ENCODE results near the gene SYT9. TPM values are rescaled to one million over a fixed set of nuclear protein-coding genes. Genes with fewer than 3 reads are reported as not detected.

The SYT9 gene
- 1 to 10 TPM in 4 of 12 donors, under 1 TPM in 6, not detected in 2; 0.14 to 2.3 (median 0.54) TPM for polyA plus RNA-seq (ENCODE audit: insufficient read length in 12 of 12)
- long read RNA-seq, donor 1, result 0 reads
- long read RNA-seq, donor 2, result 0 reads
- long read RNA-seq, donor 3, result 0 reads
- long read RNA-seq, donor 4, result 0 reads
- long read RNA-seq, donor 5, result 0 reads
- long read RNA-seq, donor 6, result 0 reads
- long read RNA-seq, donor 7, result 0 reads
- long read RNA-seq, donor 8, result 0 reads
- long read RNA-seq, donor 9, result 0 reads
- long read RNA-seq, donor 10, result 0 reads
- long read RNA-seq, donor 11, result 0 reads

DNA sequence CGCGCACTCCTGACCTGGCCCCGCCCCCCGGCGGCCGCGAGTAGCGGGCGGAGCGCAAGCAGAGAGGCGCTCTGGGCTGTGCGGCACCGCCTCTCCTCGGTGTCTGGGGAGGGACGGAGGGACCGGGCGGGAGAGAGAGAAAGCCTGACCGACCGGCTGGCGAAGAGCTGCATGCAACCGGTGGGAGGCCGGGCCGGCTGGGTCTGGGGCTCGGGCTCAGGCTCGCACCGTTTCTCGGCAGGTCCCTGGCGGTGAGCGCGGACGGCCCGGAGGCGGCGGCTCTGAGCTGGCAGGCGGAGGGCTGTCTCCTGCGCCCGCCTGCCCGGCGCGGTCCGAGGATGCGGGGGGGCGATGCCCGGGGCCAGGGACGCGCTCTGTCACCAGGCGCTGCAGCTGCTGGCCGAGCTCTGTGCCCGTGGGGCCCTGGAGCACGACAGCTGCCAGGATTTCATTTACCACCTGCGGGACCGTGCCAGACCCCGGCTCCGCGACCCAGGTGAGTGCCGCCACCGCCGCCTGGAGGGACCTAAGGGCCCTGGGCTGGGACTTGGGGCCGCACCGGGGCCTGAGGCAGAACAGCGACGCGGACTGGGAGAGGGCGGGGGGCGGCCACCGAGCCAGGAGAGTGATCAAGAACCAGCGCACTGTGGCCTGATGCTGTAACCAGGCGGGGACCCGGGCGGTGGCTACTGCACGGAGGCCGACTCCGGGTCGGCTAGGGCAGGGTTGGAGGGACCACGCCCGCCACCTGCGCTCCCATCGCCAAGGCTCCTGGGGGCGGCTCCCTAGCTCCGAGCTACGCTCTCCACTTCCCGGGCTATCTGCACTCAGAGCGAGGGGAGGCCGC is at the start of gene SYT9:
SYT9 (plus strand) TSS at position 69 of the 847 bp plus-strand sequence; CDS start at position 352, 283 bp downstream.
- peak; percentile 12 for DNase-seq

DNA sequence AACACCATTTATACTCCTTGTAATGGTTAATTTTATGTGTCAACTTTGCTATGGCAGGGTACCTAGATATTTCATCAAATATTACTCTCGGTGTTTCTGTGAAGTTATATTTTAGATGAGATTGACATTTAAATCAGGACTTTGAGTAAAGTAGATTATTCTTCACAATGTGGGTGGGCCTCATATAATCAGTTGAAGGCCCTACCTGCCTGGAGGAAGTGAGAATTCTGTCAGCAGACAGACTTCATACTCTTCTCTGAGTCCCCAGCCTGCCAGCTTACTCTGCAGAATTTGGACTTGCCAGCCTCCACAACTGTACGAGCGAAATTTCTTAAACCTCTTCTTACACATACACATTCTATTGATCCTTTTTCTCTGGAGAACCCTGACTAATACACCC is 49.3 kb upstream of the SYT9 start:
- no peak for DNase-seq

- DNase-seq, result no peak
Observed at GRCh38 chr11:7204778-7205177, 46.9 kb upstream of the SYT9 start.

GRCh38 chr11:7208391-7208790 is 43.3 kb upstream of the SYT9 start:
- DNase-seq, result no peak

DNA sequence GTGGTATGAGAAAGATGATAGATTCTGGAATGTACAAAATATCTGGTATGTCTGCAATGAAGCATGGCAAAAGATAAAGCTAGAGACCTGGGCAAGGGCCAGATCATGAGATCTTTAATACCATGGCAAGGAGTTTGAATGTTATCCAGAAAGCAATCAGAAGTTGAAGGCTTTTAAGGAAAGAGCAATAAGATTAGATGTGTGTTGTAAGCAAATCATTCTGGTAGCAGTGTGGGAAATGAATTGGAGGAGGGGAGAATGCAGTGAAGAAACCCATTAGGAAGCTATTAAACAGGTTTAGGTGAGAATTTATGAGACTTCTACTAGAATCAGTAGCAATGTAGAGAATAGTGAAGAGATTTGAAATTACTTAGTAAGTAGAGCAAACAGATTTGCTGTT is 32.2 kb upstream of the SYT9 start:
- no peak for DNase-seq

- no peak for DNase-seq
Observed at GRCh38 chr11:7220636-7221035, 31.1 kb upstream of the SYT9 start.

DNA sequence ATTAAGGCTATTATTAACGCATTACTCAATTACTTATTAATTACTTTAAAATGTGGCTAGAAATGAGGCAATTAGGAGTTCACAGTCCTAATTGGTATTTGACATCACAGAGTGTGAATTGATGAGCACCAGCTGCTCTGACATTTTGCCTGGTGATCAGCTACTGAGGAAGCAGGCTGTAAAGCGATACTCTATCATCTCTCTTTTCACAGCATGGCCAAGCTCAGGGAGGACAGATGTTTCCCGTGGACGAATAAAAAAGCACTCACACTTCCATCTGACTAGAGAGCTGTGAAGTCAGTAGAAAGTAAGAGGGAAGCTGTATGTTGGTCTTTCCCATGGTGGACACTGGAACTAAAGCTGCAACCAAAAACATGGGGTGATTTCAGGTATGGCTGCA is 29.1 kb upstream of the SYT9 start:
- DNase-seq, result no peak

DNA sequence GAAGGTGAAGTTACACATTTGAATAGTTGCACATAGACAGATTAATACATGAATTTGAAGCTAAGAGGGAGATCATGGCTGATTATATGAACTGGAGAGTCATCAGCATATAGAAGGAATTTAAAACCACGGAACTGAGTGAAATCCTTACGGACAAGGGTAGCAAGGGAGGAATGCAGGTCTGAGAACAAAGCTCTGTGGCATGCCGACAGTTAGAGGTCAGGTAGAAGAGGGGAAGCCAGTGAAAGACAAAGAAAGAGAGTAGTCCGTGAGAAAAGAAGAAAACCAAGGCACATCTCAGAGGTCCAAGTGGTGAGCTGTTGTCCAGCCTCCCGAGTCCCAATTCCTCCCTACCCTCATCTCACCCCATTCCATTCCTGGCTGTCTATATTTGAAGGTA is 11.8 kb upstream of the SYT9 start:
- DNase-seq, result no peak

- no peak for DNase-seq
Observed at GRCh38 chr11:7245341-7245740, 6.4 kb upstream of the SYT9 start.

- DNase-seq, result no peak
Observed at GRCh38 chr11:7246179-7246578, 5.5 kb upstream of the SYT9 start.

DNA sequence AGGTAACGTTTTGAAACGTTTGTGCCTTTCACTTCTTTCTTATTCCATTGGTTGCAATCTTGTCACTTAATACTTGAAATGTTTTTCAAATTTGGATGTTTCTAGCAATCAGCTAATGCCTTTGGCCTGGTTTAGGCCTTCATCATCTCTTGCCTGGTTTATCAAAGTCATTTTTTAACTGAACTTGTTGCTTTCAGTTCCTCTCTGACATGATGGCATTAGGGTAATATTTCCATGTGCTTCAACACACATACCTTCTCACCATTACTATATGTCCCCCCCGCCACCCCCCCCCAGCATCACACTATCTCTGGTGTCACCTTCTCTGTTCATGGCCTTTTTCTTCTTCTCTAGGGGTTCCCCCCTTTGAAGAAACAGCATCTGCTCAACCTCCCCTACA is 1.5 kb upstream of the SYT9 start:
- no peak for DNase-seq

DNA sequence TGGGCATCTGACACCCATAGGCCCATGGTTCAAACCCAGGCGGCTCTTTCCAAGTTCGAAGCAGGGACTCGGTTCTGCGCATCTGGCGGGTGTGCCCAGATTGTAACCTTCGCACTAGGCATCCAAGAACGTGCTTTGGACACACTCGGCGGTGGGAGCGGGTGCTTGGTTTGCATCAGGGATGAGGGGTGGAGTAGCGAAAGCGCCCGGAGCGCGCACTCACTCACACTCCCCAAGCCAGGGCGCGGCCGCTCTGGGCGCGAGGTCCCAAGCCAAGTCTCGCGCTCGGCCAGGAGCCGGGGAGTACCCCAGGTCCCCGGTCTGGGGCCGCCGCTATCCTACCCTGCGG is 243 bp upstream of the SYT9 start:
- DNase-seq, result no peak

GRCh38 chr11:7252683-7253213 is 1.0 kb downstream of the SYT9 start:
- no peak for DNase-seq

GRCh38 chr11:7253800-7254199 is 2.1 kb downstream of the SYT9 start:
- DNase-seq, result no peak

DNA sequence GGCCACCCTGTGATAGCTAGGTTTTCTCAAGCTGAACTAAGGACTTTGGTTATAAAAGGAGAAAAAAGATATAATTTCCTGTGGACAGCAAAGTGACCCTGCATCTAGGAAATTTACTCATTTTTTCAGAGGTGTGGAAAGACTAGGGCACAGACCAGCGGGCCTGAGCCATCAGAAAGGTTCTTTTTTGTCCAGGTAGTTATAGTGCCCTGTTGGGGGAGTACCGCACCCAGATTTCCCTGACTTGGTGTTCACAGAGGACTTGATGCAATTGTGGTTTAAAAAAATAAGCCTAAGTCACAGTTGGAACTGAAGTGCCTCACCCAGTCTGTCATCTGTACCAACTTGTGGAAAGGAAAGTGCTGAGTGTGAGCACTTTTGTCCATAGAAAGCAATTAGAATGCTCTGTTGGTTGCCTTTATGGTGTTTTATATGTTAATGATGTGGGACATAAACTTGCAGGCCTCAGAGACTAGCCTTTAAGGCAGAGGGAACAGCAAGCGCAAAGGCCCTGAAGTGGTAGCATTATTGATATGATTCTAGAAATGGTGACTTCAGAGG is 3.1 kb downstream of the SYT9 start:
- DNase-seq, result no peak

DNA sequence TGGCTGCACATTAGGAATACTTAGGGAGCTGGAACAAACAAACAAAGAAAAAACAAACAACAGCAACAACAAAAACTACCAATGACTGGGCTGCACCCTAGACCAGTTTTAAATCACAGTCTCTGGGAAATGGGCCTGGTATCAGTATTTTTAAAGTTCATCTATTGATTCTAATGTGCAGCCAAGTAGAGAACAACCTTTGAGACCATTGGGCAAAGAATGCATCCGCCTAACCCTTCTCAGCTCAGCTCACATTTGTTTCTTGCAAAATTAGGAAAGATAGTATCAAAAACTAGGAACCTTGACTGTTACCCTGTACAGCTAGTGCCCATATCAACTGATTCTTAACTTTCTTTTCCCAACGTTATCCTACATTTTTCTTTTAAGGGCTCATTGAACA is 5.2 kb downstream of the SYT9 start:
- DNase-seq, result no peak

- DNase-seq, result no peak
Observed at GRCh38 chr11:7257724-7258123, 6.0 kb downstream of the SYT9 start.

GRCh38 chr11:7261578-7261977 is 9.9 kb downstream of the SYT9 start:
- no peak for DNase-seq

- no peak for DNase-seq
Observed at GRCh38 chr11:7262672-7263071, 11.0 kb downstream of the SYT9 start.

DNA sequence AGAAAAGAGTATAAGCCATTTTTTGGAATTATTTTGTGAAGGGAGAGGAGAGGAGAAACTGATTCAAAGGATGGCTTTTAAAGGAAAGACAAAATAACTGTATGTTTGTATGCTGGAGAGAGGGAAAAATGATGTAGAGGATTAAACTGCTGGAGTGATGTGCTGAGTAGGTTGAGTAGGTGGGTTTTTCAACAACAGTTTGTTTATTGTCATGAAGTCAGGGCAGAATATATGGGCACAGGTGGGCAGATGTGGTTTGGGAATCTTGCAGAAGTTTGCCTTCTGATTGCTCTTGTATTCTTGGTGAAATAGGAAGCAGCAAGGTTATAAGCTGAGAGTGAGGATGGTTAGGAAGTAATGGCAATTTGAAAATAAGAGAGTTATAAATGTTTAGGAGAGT is 12.1 kb downstream of the SYT9 start:
- DNase-seq, result no peak

GRCh38 chr11:7268758-7269157 is 17.1 kb downstream of the SYT9 start:
- no peak for DNase-seq

GRCh38 chr11:7270233-7270865 is 18.6 kb downstream of the SYT9 start:
- DNase-seq, result no peak
